HG02981 (cell line): Measurements from ENCODE around the gene CDC14C.
A peak's percentile ranks its signal among the peaks of the same experiment; 100 is the strongest.
"Not testable (repeated sequence)": the region's sequence is repeated elsewhere in the genome, so short reads cannot be mapped to it uniquely, and the experiment has no call there.

Source experiments
- ATAC-seq: cut with Tn5 transposase; IDR thresholded peaks from one replicate; pipeline ENCODE4 v1.9.1; 2021; ENCODE audit warnings: mild to moderate bottlenecking, moderate library complexity; ENCODE audit not compliant: unreplicated experiment

Gene CDC14C

GRCh38 chr7:48924433-48924832, at the start of gene CDC14C:
TSS of gene CDC14C (plus strand) at chr7:48924547. CDS start at chr7:48924673, 126 bp downstream.
- ATAC-seq: no peak

GRCh38 chr7:48875045-48875916, 49.1 kb upstream of the CDC14C start:
- ATAC-seq: no peak

- ATAC-seq: peak; percentile 60
These were observed 48.3 kb upstream of the CDC14C start for GRCh38 chr7:48876087-48876486.

GRCh38 chr7:48880851-48881250, 43.5 kb upstream of the CDC14C start:
- ATAC-seq: no peak

GRCh38 chr7:48887500-48887899, 36.8 kb upstream of the CDC14C start:
- ATAC-seq: no peak

- no peak for ATAC-seq
These were observed 29.8 kb upstream of the CDC14C start for GRCh38 chr7:48894574-48894973.

- no peak for ATAC-seq
These were observed 24.4 kb upstream of the CDC14C start for GRCh38 chr7:48899932-48900331.

GRCh38 chr7:48901966-48902365, 22.4 kb upstream of the CDC14C start:
- no peak for ATAC-seq

- no peak for ATAC-seq
These were observed 19.4 kb upstream of the CDC14C start for GRCh38 chr7:48904975-48905374.

GRCh38 chr7:48905686-48906085, 18.7 kb upstream of the CDC14C start:
- ATAC-seq: not testable (repeated sequence)

- ATAC-seq: not testable (repeated sequence)
These were observed 14.5 kb upstream of the CDC14C start for GRCh38 chr7:48909887-48910286.

GRCh38 chr7:48931481-48931880, 7.1 kb downstream of the CDC14C start:
- no peak for ATAC-seq

GRCh38 chr7:48932126-48932910, 8.0 kb downstream of the CDC14C start:
- ATAC-seq: no peak

- ATAC-seq: no peak
These were observed 9.3 kb downstream of the CDC14C start for GRCh38 chr7:48933549-48934085.

GRCh38 chr7:48938539-48939295, 14.4 kb downstream of the CDC14C start:
- no peak for ATAC-seq

- ATAC-seq: no peak
These were observed 19.1 kb downstream of the CDC14C start for GRCh38 chr7:48943279-48943990.

- no peak for ATAC-seq
These were observed 31.6 kb downstream of the CDC14C start for GRCh38 chr7:48955916-48956315.

- no peak for ATAC-seq
These were observed 35.3 kb downstream of the CDC14C start for GRCh38 chr7:48959676-48960075.

GRCh38 chr7:48962821-48963505, 38.6 kb downstream of the CDC14C start:
- ATAC-seq: no peak

GRCh38 chr7:48964074-48964473, 39.7 kb downstream of the CDC14C start:
- no peak for ATAC-seq
